ENCODE data around the gene EYS. TPM values are rescaled to one million over a fixed set of nuclear protein-coding genes. Genes with fewer than 3 reads are reported as not detected.
"Not testable (repeated sequence)": the region's sequence is repeated elsewhere in the genome, so short reads cannot be mapped to it uniquely, and the experiment has no call there.

EYS gene
- polyA plus RNA-seq, 6 donors from 2014 or later, result 0.06 to 0.18 (median 0.07) TPM; not detected in 1

GRCh38 chr6:63805808-63806572 lies 1901.0 kb downstream of the EYS start:
- no peak for DNase-seq
- no peaks in the 10 kb centered on the region for H3K9me3 Mint-ChIP-seq
- no peak for ATAC-seq (ENCODE audit: low read depth in 2 of 2)
- peaks cover 0 to 7% (median 1%) of the 10 kb centered on the region in 3 donors for H3K27me3 Mint-ChIP-seq
- no peaks in the 10 kb centered on the region for H3K36me3 Mint-ChIP-seq
- no peaks in the 10 kb centered on the region for H3K4me1 Mint-ChIP-seq
- H3K27ac Mint-ChIP-seq, result no peak overlapping the region
- no peak overlapping the region for H3K4me3 Mint-ChIP-seq

- no peak for DNase-seq
- H3K27me3 Mint-ChIP-seq, result peaks cover 0 to 5% (median 3%) of the 10 kb centered on the region in 3 donors
- no peak overlapping the region for H3K27ac Mint-ChIP-seq
- no peaks in the 10 kb centered on the region for H3K36me3 Mint-ChIP-seq
- no peak overlapping the region for H3K4me3 Mint-ChIP-seq
- ATAC-seq (ENCODE audit: low read depth in 2 of 2), result no peak
- no peaks in the 10 kb centered on the region for H3K9me3 Mint-ChIP-seq
- no peaks in the 10 kb centered on the region for H3K4me1 Mint-ChIP-seq
These were observed 1901.7 kb downstream of the EYS start for GRCh38 chr6:63805345-63805744.

- Mint-ChIP-seq H3K4me1 (no peaks in the 10 kb centered on the region), H3K27ac (no peak overlapping the region), H3K4me3 (no peak overlapping the region), H3K36me3 (no peaks in the 10 kb centered on the region), H3K27me3 (peaks cover 0 to 11% (median 3%) of the 10 kb centered on the region in 3 donors), H3K9me3 (no peaks in the 10 kb centered on the region)
- ATAC-seq (ENCODE audit: low read depth in 2 of 2), result no peak
- no peak for DNase-seq
These were observed 1902.6 kb downstream of the EYS start for GRCh38 chr6:63804381-63804956.

GRCh38 chr6:63803371-63803770 lies 1903.7 kb downstream of the EYS start:
- Mint-ChIP-seq H3K27me3 (peaks cover 0 to 14% (median 3%) of the 10 kb centered on the region in 3 donors), H3K4me3 (no peak overlapping the region), H3K9me3 (no peaks in the 10 kb centered on the region), H3K27ac (no peak overlapping the region), H3K4me1 (no peaks in the 10 kb centered on the region), H3K36me3 (no peaks in the 10 kb centered on the region)
- DNase-seq (no peak), ATAC-seq (ENCODE audit: low read depth in 2 of 2) (no peak)

- Mint-ChIP-seq H3K27me3 (peaks cover 0 to 14% (median 3%) of the 10 kb centered on the region in 3 donors), H3K9me3 (no peaks in the 10 kb centered on the region), H3K27ac (no peak overlapping the region), H3K4me3 (no peak overlapping the region), H3K4me1 (no peaks in the 10 kb centered on the region), H3K36me3 (no peaks in the 10 kb centered on the region)
- ATAC-seq (ENCODE audit: low read depth in 2 of 2), result no peak
- no peak for DNase-seq
These were observed 1904.3 kb downstream of the EYS start for GRCh38 chr6:63802606-63803206.

- H3K4me1 Mint-ChIP-seq; H3K9me3 Mint-ChIP-seq; DNase-seq; ATAC-seq (ENCODE audit: low read depth in 2 of 2); H3K4me3 Mint-ChIP-seq; H3K36me3 Mint-ChIP-seq; H3K27ac Mint-ChIP-seq: not testable (repeated sequence)
- peaks cover 0 to 19% (median 3%) of the 10 kb centered on the region in 3 donors for H3K27me3 Mint-ChIP-seq
These were observed 1906.6 kb downstream of the EYS start for GRCh38 chr6:63800386-63800785.

GRCh38 chr6:63799813-63800212 lies 1907.2 kb downstream of the EYS start:
- Mint-ChIP-seq H3K36me3 (no peaks in the 10 kb centered on the region), H3K27me3 (peaks cover 0 to 25% (median 3%) of the 10 kb centered on the region in 3 donors), H3K9me3 (no peaks in the 10 kb centered on the region), H3K4me3 (no peak overlapping the region), H3K27ac (no peak overlapping the region), H3K4me1 (no peaks in the 10 kb centered on the region)
- no peak for DNase-seq
- ATAC-seq (ENCODE audit: low read depth in 2 of 2), result no peak

GRCh38 chr6:63799313-63799712 lies 1907.7 kb downstream of the EYS start:
- no peak overlapping the region for H3K27ac Mint-ChIP-seq
- no peak overlapping the region for H3K4me3 Mint-ChIP-seq
- no peak for ATAC-seq (ENCODE audit: low read depth in 2 of 2)
- DNase-seq, result no peak
- no peaks in the 10 kb centered on the region for H3K4me1 Mint-ChIP-seq
- H3K9me3 Mint-ChIP-seq, result no peaks in the 10 kb centered on the region
- H3K27me3 Mint-ChIP-seq, result peaks cover 0 to 26% (median 3%) of the 10 kb centered on the region in 3 donors
- H3K36me3 Mint-ChIP-seq, result no peaks in the 10 kb centered on the region

GRCh38 chr6:63798378-63798777 lies 1908.6 kb downstream of the EYS start:
- ATAC-seq (ENCODE audit: low read depth in 2 of 2) (no peak), DNase-seq (no peak)
- no peak overlapping the region for H3K4me3 Mint-ChIP-seq
- no peaks in the 10 kb centered on the region for H3K9me3 Mint-ChIP-seq
- no peaks in the 10 kb centered on the region for H3K36me3 Mint-ChIP-seq
- peaks cover 0 to 26% (median 3%) of the 10 kb centered on the region in 3 donors for H3K27me3 Mint-ChIP-seq
- no peak overlapping the region for H3K27ac Mint-ChIP-seq
- no peaks in the 10 kb centered on the region for H3K4me1 Mint-ChIP-seq

GRCh38 chr6:63797721-63798120 lies 1909.3 kb downstream of the EYS start:
- H3K27ac Mint-ChIP-seq, result no peak overlapping the region
- no peak overlapping the region for H3K4me3 Mint-ChIP-seq
- no peaks in the 10 kb centered on the region for H3K4me1 Mint-ChIP-seq
- H3K36me3 Mint-ChIP-seq, result no peaks in the 10 kb centered on the region
- no peak for DNase-seq
- peaks cover 0 to 26% (median 3%) of the 10 kb centered on the region in 3 donors for H3K27me3 Mint-ChIP-seq
- ATAC-seq (ENCODE audit: low read depth in 2 of 2), result no peak
- H3K9me3 Mint-ChIP-seq, result no peaks in the 10 kb centered on the region

GRCh38 chr6:63795826-63796225 lies 1911.2 kb downstream of the EYS start:
- ATAC-seq (ENCODE audit: low read depth in 2 of 2) (no peak), DNase-seq (no peak)
- Mint-ChIP-seq H3K27me3 (peaks cover 0 to 21% (median under 1%) of the 10 kb centered on the region in 3 donors), H3K27ac (no peak overlapping the region), H3K4me3 (no peak overlapping the region), H3K36me3 (no peaks in the 10 kb centered on the region), H3K9me3 (no peaks in the 10 kb centered on the region), H3K4me1 (no peaks in the 10 kb centered on the region)

GRCh38 chr6:63795006-63795405 lies 1912.0 kb downstream of the EYS start:
- DNase-seq, result no peak
- H3K36me3 Mint-ChIP-seq, result no peaks in the 10 kb centered on the region
- no peaks in the 10 kb centered on the region for H3K9me3 Mint-ChIP-seq
- no peaks in the 10 kb centered on the region for H3K4me1 Mint-ChIP-seq
- peaks cover 0 to 20% (median 0%) of the 10 kb centered on the region in 3 donors for H3K27me3 Mint-ChIP-seq
- ATAC-seq (ENCODE audit: low read depth in 2 of 2), result no peak
- no peak overlapping the region for H3K4me3 Mint-ChIP-seq
- H3K27ac Mint-ChIP-seq, result no peak overlapping the region

GRCh38 chr6:63793465-63794137 lies 1913.4 kb downstream of the EYS start:
- Mint-ChIP-seq H3K9me3 (no peaks in the 10 kb centered on the region), H3K4me1 (no peaks in the 10 kb centered on the region), H3K36me3 (no peaks in the 10 kb centered on the region), H3K27ac (no peak overlapping the region), H3K4me3 (no peak overlapping the region), H3K27me3 (peaks cover 0 to 12% (median 0%) of the 10 kb centered on the region in 3 donors)
- ATAC-seq (ENCODE audit: low read depth in 2 of 2) (no peak), DNase-seq (no peak)

Data from naive B cell (primary cell).